Aorta (tissue), 5 donors: ENCODE data around the gene PMM2. TPM values are rescaled to one million over a fixed set of nuclear protein-coding genes. Genes with fewer than 3 reads are reported as not detected.
"Not testable (repeated sequence)": the region's sequence is repeated elsewhere in the genome, so short reads cannot be mapped to it uniquely, and the experiment has no call there.

Experiments
- ATAC-seq: fragments of 200-7000 bp; cut with Tn5 transposase; one replicate; pipeline ENCODE4 v1.9.1; 2022; ENCODE audit warnings: moderate library complexity; ENCODE audit not compliant: low FRiP score
- DNase-seq, 2 donors: peaks; one replicate each; pipeline ENCODE4 v3.0.0-alpha.2; 2020
- H3K27ac ChIP-seq, 2 donors: one replicate each; pipeline ENCODE4 v1.5.1; 2013; ENCODE audit warnings: low read length in 2 of 2, mild to moderate bottlenecking in 2 of 2, moderate library complexity in 2 of 2, control low read depth in 1 of 2, inconsistent platforms in 1 of 2, low read depth in 1 of 2
- H3K27me3 ChIP-seq, 2 donors: one replicate each; pipeline ENCODE4 v1.6.1; 2013; ENCODE audit warnings: control low read depth in 1 of 2, low read length in 1 of 2, mild to moderate bottlenecking in 1 of 2, moderate library complexity in 1 of 2; ENCODE audit not compliant: insufficient read depth in 2 of 2, control insufficient read depth in 1 of 2
- H3K36me3 ChIP-seq, 2 donors: one replicate each; pipeline ENCODE4 v1.6.1; 2013; ENCODE audit warnings: control low read depth in 1 of 2, low read length in 1 of 2, mild to moderate bottlenecking in 1 of 2; ENCODE audit not compliant: insufficient read depth in 2 of 2, control insufficient read depth in 1 of 2
- H3K4me1 ChIP-seq, 2 donors: one replicate each; pipeline ENCODE4 v1.6.1; 2013; ENCODE audit warnings: low read length in 2 of 2, control low read depth in 1 of 2, mild to moderate bottlenecking in 1 of 2, moderate library complexity in 1 of 2; ENCODE audit not compliant: insufficient read depth in 2 of 2, control insufficient read depth in 1 of 2
- H3K4me3 ChIP-seq, 2 donors: one replicate each; pipeline ENCODE4 v1.5.1; 2013; ENCODE audit warnings: low read length in 2 of 2, control low read depth in 1 of 2, mild to moderate bottlenecking in 1 of 2
- H3K9me3 ChIP-seq: one replicate; pipeline ENCODE4 v1.6.1; 2013; ENCODE audit warnings: mild to moderate bottlenecking, low read length; ENCODE audit not compliant: control insufficient read depth
- WGBS, 2 donors: extraction: QIAGEN DNeasy Blood & Tissue Kit; methylation state at CpG; one replicate each; pipeline ENCODE4 v1.1.7; 2013; 5-methylcytosine and 5-hydroxymethylcytosine counted together
- intact Hi-C, 2 donors: fragments of 100-400 bp; cut with DNase I; formaldehyde crosslinking; loops; one replicate each; pipeline versions ENCODE4 v1.14.2 to v1.15.0; 2022
- polyA plus RNA-seq, 2 donors: library from polyadenylated mRNA; stranded (reverse); fragments of 200-250 nt; gene quantifications; one replicate each; pipeline ENCODE4 v1.2.3, GENCODE V29; 2013
- total RNA-seq, 2 donors: library from RNA; stranded (reverse); fragmentation: NEBNext Ultra II Directional; extraction: Animal tissue kit (Norgen Biotek cat#: 25700); gene quantifications; one replicate each; pipeline ENCODE4 v1.2.1, GENCODE V29; 2021
- donor health status: healthy with polysubstance abuse.
- donor health status: Bipolar disorder and iron deficiency.
- donor health status: DM: no; HTN: no; CAD: no.
- donor health status: DM: no; HTN: no; CAD: no.
- donor health status: DM: yes; HTN: yes; CAD: no.

PMM2 gene
- total and polyA plus RNA-seq, 4 donors = 7.8 to 48.4 (median 31.7) TPM

GRCh38 chr16:8774208-8774607, 23.4 kb upstream of the PMM2 start:
- Histone ChIP-seq H3K36me3 (peaks cover 0 to 2% of the 10 kb centered on the region in 2 donors), H3K9me3 (peaks cover 1% of the 10 kb centered on the region), H3K4me1 (no peaks in the 10 kb centered on the region), H3K4me3 (no peak overlapping the region), H3K27ac (no peak overlapping the region), H3K27me3 (no peaks in the 10 kb centered on the region)
- intact Hi-C loops = no loop called here
- no peak for DNase-seq
- ATAC-seq = no peak
- WGBS, 2 donors = 61 to 62% methylated on average over 11 of the region's 11 CpGs

GRCh38 chr16:8775359-8775758, 22.3 kb upstream of the PMM2 start:
- no peaks in the 10 kb centered on the region for H3K27me3 ChIP-seq
- no peak for ATAC-seq
- intact Hi-C loops = no loop called here
- DNase-seq = no peak
- peaks cover 0 to 2% of the 10 kb centered on the region in 2 donors for H3K36me3 ChIP-seq
- no peaks in the 10 kb centered on the region for H3K4me1 ChIP-seq
- H3K4me3 ChIP-seq = no peak overlapping the region
- WGBS, 2 donors = 85 to 92% methylated on average over 1 of the region's 1 CpG
- no peak overlapping the region for H3K27ac ChIP-seq
- H3K9me3 ChIP-seq = peaks cover 1% of the 10 kb centered on the region

- intact Hi-C loops = no loop called here
- Histone ChIP-seq H3K27ac (no peak overlapping the region), H3K9me3 (peaks cover 1% of the 10 kb centered on the region), H3K4me3 (no peak overlapping the region), H3K36me3 (peaks cover 0 to 2% of the 10 kb centered on the region in 2 donors), H3K4me1 (no peaks in the 10 kb centered on the region), H3K27me3 (no peaks in the 10 kb centered on the region)
- WGBS, 2 donors = 78 to 80% methylated on average over 8 to 12 of the region's 12 CpGs
- no peak for DNase-seq
- ATAC-seq = no peak
These were observed 21.5 kb upstream of the PMM2 start for GRCh38 chr16:8776129-8776584.

- intact Hi-C loops = no loop called here
- H3K4me1 ChIP-seq = no peaks in the 10 kb centered on the region
- DNase-seq (no peak), ATAC-seq (no peak)
- peaks cover 0 to 2% of the 10 kb centered on the region in 2 donors for H3K36me3 ChIP-seq
- 89 to 93% methylated on average over 7 of the region's 7 CpGs for WGBS, 2 donors
- no peak overlapping the region for H3K27ac ChIP-seq
- no peak overlapping the region for H3K4me3 ChIP-seq
- no peaks in the 10 kb centered on the region for H3K27me3 ChIP-seq
- H3K9me3 ChIP-seq = peaks cover 1% of the 10 kb centered on the region
These were observed 20.4 kb upstream of the PMM2 start for GRCh38 chr16:8777217-8777616.

- no peaks in the 10 kb centered on the region for H3K36me3 ChIP-seq
- no peak overlapping the region for H3K4me3 ChIP-seq
- no peaks in the 10 kb centered on the region for H3K9me3 ChIP-seq
- DNase-seq (no peak), ATAC-seq (no peak)
- intact Hi-C loops = no loop called here
- 92 to 93% methylated on average over 8 of the region's 8 CpGs for WGBS, 2 donors
- no peaks in the 10 kb centered on the region for H3K27me3 ChIP-seq
- H3K4me1 ChIP-seq = no peaks in the 10 kb centered on the region
- H3K27ac ChIP-seq = no peak overlapping the region
These were observed 15.8 kb upstream of the PMM2 start for GRCh38 chr16:8781797-8782196.

GRCh38 chr16:8782673-8783072, 15.0 kb upstream of the PMM2 start:
- no peak overlapping the region for H3K27ac ChIP-seq
- H3K9me3 ChIP-seq = no peaks in the 10 kb centered on the region
- DNase-seq (no peak), ATAC-seq (no peak)
- no peaks in the 10 kb centered on the region for H3K36me3 ChIP-seq
- no peaks in the 10 kb centered on the region for H3K4me1 ChIP-seq
- intact Hi-C loops = no loop called here
- 34 to 47% methylated on average over 6 of the region's 6 CpGs for WGBS, 2 donors
- no peaks in the 10 kb centered on the region for H3K27me3 ChIP-seq
- no peak overlapping the region for H3K4me3 ChIP-seq

- H3K9me3 ChIP-seq = no peaks in the 10 kb centered on the region
- 74 to 80% methylated on average over 6 of the region's 6 CpGs for WGBS, 2 donors
- no peaks in the 10 kb centered on the region for H3K27me3 ChIP-seq
- DNase-seq (no peak), ATAC-seq (no peak)
- no peak overlapping the region for H3K4me3 ChIP-seq
- no peak overlapping the region for H3K27ac ChIP-seq
- intact Hi-C loops = no loop called here
- no peaks in the 10 kb centered on the region for H3K36me3 ChIP-seq
- no peaks in the 10 kb centered on the region for H3K4me1 ChIP-seq
These were observed 12.2 kb upstream of the PMM2 start for GRCh38 chr16:8785408-8785807.

- DNase-seq, H3K27ac ChIP-seq, H3K4me1 ChIP-seq, intact Hi-C loops, ATAC-seq, H3K4me3 ChIP-seq, H3K36me3 ChIP-seq, H3K9me3 ChIP-seq, H3K27me3 ChIP-seq: not testable (repeated sequence)
- 86 to 88% methylated on average over 11 of the region's 11 CpGs for WGBS, 2 donors
These were observed 11.3 kb upstream of the PMM2 start for GRCh38 chr16:8786316-8786715.

GRCh38 chr16:8788578-8789172, 9.0 kb upstream of the PMM2 start:
- ATAC-seq = no peak
- Histone ChIP-seq H3K36me3 (no peaks in the 10 kb centered on the region), H3K4me1 (no peaks in the 10 kb centered on the region), H3K4me3 (no peak overlapping the region), H3K27ac (no peak overlapping the region), H3K9me3 (no peaks in the 10 kb centered on the region), H3K27me3 (no peaks in the 10 kb centered on the region)
- intact Hi-C loops = no loop called here
- 69 to 77% methylated on average over 8 of the region's 8 CpGs for WGBS, 2 donors
- no peak for DNase-seq
